ENCODE data around the gene USP32.

DNA sequence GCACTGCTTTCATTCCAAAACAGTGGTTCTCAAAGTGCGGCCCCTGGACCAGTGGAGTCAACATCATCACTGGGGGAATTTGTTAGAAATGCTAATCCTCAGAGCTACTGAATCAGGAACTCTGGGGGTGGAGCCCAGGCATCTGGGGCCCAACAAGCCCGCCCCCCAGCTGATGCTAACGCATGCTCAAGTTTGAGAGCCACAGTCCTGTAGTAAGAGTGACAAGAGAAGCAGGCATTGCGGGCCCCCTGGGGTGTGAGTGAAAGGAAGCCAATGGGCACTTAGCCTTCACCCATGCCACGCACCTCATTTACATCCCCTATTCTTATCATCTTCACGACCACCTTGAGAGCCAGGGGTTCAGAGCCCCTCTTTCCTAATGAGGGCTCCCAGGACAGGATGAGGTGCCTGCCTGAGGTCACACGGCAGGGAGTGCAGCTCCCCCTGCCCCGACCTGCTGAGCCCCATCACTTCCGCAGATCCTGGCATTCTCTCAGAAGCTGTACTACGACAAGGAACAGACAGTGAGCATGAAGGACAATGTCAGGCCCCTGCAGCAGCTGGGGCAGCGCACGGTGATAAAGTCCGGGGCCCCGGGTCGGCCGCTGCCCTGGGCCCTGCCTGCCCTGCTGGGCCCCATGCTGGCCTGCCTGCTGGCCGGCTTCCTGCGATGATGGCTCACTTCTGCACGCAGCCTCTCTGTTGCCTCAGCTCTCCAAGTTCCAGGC, 233.0 kb downstream of the USP32 start:
- no peak for TF ChIP-seq CREB5 (CRISPR knock-in tag; IDR thresholded peaks at IDR 0.05; ENCODE audit: low read depth)
- TF ChIP-seq, protein P1, sequence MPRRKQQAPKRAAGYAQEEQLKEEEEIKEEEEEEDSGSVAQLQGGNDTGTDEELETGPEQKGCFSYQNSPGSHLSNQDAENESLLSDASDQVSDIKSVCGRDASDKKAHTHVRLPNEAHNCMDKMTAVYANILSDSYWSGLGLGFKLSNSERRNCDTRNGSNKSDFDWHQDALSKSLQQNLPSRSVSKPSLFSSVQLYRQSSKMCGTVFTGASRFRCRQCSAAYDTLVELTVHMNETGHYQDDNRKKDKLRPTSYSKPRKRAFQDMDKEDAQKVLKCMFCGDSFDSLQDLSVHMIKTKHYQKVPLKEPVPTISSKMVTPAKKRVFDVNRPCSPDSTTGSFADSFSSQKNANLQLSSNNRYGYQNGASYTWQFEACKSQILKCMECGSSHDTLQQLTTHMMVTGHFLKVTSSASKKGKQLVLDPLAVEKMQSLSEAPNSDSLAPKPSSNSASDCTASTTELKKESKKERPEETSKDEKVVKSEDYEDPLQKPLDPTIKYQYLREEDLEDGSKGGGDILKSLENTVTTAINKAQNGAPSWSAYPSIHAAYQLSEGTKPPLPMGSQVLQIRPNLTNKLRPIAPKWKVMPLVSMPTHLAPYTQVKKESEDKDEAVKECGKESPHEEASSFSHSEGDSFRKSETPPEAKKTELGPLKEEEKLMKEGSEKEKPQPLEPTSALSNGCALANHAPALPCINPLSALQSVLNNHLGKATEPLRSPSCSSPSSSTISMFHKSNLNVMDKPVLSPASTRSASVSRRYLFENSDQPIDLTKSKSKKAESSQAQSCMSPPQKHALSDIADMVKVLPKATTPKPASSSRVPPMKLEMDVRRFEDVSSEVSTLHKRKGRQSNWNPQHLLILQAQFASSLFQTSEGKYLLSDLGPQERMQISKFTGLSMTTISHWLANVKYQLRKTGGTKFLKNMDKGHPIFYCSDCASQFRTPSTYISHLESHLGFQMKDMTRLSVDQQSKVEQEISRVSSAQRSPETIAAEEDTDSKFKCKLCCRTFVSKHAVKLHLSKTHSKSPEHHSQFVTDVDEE (CRISPR knock-in tag; IDR thresholded peaks at IDR 0.05), result no peak
- no peak for TF ChIP-seq ZNF8 (CRISPR knock-in tag; IDR thresholded peaks at IDR 0.05)
- TF ChIP-seq, protein P2, sequence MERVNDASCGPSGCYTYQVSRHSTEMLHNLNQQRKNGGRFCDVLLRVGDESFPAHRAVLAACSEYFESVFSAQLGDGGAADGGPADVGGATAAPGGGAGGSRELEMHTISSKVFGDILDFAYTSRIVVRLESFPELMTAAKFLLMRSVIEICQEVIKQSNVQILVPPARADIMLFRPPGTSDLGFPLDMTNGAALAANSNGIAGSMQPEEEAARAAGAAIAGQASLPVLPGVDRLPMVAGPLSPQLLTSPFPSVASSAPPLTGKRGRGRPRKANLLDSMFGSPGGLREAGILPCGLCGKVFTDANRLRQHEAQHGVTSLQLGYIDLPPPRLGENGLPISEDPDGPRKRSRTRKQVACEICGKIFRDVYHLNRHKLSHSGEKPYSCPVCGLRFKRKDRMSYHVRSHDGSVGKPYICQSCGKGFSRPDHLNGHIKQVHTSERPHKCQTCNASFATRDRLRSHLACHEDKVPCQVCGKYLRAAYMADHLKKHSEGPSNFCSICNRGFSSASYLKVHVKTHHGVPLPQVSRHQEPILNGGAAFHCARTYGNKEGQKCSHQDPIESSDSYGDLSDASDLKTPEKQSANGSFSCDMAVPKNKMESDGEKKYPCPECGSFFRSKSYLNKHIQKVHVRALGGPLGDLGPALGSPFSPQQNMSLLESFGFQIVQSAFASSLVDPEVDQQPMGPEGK (CRISPR knock-in tag; IDR thresholded peaks at IDR 0.05; ENCODE audit: borderline replicate concordance), result no peak
- TF ChIP-seq ZFP3 (CRISPR knock-in tag; IDR thresholded peaks at IDR 0.05), result no peak
- TF ChIP-seq TCF4 (CRISPR knock-in tag; IDR thresholded peaks at IDR 0.05; ENCODE audit: borderline replicate concordance), result no peak
- no peak for TF ChIP-seq ZFP30 (CRISPR knock-in tag; IDR thresholded peaks at IDR 0.05)
- TF ChIP-seq PPARA (CRISPR knock-in tag; IDR thresholded peaks at IDR 0.05; ENCODE audit: borderline replicate concordance), result no peak
- TF ChIP-seq ARNTL (CRISPR knock-in tag; IDR thresholded peaks at IDR 0.05; ENCODE audit: borderline replicate concordance, low read depth), result no peak
- no peak for TF ChIP-seq RARB (CRISPR knock-in tag; IDR thresholded peaks at IDR 0.05)
- no peak for TF ChIP-seq ZC3H10 (CRISPR knock-in tag; IDR thresholded peaks at IDR 0.05)
- no peak for TF ChIP-seq CSDC2 (CRISPR knock-in tag; IDR thresholded peaks at IDR 0.05)
- TF ChIP-seq GLIS3 (CRISPR knock-in tag; IDR thresholded peaks at IDR 0.05), result no peak
- no peak for TF ChIP-seq ISL1 (CRISPR knock-in tag; IDR thresholded peaks at IDR 0.05)
